COR-L47 (cell line): ENCODE results near the gene MAZ.
"Not testable (repeated sequence)": the region's sequence is repeated elsewhere in the genome, so short reads cannot be mapped to it uniquely, and the experiment has no call there.

ENCODE experiments used
- DNase-seq: peaks from one replicate; lab custom pipeline; 2025; lab: John Stamatoyannopoulos, UW

Gene MAZ

GRCh38 chr16:29806099-29806579 lies at the start of gene MAZ:
TSS of gene MAZ (plus strand) at chr16:29806529. CDS start at chr16:29806702, 173 bp downstream.
- DNase-seq = peak; percentile 85

- no peak for DNase-seq
Measured at GRCh38 chr16:29756654-29757053, 49.7 kb upstream of the MAZ start.

DNA sequence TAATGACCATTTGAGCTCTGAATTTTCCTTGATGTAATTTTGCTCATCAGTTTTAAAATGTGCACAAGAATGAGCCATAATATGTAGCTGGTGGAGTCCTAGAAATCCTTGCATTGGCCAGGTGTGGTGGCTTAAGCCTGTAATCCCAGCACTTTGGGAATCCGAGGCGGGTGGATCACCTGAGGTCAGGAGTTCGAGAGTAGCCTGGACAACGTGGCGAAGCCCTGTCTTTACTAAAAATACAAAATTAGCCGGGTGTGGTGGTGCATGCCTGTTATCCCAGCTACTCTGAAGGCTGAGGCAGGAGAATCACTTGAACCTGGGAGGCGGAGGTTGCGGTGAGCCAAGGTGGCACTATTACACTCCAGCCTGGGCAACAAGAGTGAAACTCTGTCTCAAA lies 49.2 kb upstream of the MAZ start:
- DNase-seq = not testable (repeated sequence)

- DNase-seq = no peak
Measured at GRCh38 chr16:29757950-29758466, 48.3 kb upstream of the MAZ start.

GRCh38 chr16:29760567-29761279 lies 45.6 kb upstream of the MAZ start:
- no peak for DNase-seq

DNA sequence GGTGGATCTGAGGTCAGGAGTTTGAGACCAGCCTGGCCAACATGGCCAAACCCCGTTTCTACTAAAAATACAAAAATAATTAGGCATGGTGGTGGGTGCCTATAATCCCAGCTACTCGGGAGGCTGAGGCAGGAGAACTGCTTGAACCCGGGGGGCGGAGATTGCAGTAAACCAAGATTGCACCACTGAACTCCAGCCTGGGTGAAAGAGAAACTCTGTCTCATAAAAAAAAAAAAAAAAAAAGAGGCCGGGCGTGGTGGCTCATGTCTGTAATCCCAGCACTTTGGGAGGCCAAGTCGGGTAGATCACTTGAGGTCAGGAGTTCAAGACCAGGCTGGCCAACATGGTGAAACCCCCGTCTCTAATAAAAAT lies 45.1 kb upstream of the MAZ start:
- DNase-seq = not testable (repeated sequence)

DNA sequence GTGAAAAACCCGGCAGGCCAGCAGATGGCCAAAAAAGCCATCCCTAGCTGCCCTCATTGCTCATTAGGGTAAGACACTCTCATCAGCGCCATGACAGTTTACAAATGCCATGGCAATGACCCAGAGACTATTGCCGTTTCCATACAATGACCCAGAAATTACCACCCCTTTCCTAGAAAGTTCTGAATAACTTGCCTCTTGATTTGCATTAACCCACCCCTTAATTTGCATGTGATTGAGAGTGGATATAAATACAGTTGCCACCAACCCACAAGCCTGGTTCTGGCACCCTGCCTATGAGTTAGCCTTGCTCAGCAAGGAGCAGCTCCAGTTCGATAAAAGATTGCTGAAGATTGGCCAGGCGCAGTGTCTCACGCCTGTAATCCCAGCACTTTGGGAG lies 44.4 kb upstream of the MAZ start:
- DNase-seq = no peak

GRCh38 chr16:29763326-29763725 lies 43.0 kb upstream of the MAZ start:
- no peak for DNase-seq

DNA sequence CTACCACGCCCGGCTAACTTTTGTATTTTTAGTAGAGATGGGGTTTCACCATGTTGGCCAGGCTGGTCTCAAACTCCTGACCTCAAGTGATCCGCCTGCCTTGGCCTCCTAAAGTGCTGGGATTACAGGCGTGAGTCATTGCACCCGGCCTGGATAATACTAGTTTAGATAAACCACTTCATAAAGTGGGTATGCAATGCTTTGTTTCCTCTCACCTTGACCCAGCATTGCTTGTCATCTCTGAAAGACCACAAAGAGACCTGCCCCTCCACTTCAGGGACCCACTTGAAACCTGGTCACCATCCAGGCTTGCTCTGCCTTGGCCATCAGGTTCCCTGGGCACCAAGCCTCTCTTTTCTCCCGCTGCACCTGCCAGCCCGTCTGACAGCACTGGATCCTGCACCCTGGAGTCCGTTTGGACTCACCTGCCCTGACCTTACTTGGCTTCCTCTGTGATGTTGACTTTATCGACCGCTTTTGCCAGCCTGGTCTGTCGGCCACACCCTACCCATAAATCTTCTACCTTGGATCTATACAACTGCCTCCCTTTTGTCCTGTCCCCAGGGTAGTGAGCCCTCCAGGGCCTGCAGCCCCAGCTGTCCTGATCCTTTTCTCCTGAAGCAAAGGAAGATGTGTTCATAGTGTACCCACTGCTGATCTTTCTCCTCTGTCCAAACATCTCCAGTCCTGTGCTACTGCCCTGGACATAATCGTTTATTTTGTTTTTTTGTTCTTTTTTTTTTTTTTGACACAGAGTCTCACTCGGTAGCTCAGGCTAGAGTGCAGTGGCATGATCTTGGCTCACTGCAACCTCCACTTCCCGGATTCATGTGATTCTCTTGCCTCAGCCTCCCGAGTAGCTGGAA lies 40.9 kb upstream of the MAZ start:
- DNase-seq = peak; percentile 42

GRCh38 chr16:29766571-29766970 lies 39.8 kb upstream of the MAZ start:
- no peak for DNase-seq

DNA sequence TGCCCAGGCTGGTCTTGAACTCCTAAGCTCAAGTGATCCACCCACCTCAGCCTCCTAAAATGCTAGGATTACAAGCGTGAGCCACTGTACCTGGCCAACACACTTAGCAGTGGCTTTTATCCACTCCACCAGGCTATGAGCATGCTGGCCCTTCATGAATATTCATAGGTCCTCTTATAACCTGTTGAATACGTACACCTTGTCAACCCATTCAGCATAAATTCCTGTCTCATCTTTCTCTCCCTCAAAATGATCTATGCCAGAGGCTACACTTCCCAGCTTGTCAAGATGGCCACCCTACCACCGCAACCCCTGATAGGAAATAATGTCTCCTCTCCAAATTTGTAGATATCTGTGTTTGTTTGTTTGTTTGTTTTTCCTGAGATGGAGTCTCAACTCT lies 39.3 kb upstream of the MAZ start:
- DNase-seq = no peak

GRCh38 chr16:29769507-29769906 lies 36.8 kb upstream of the MAZ start:
- no peak for DNase-seq

DNA sequence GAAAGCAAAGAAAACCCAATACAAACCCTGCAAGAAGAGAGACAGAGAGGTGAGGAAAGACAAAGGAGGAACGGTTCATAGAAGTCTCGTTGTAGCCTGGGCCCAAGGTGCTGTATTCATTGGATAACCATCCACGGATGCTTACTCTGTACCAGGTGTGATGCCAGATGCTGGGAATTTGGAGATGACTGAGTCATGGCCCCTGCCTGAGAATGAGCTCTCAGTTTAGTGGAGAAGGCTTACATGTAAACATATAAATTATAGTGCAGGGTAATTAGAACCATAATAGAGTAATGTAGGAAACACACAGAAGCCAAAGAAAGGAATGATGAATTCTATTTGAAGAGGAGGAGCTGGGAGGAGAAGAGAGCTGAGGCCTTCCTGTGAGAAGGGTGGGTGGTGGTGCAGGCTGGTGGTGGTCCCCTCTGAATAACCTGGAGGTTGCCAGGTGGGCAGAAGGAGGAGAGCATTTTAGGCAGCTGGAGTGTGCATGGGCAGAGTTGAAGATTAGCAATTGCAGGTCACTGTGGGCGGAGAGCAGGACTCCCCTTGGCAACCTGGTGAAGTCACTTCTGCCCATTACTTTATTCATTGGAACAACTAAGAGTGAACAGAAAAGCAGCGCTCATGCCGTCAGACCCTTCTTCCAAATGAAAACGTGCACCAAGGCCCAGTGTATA lies 35.9 kb upstream of the MAZ start:
- peak; percentile 66 for DNase-seq

GRCh38 chr16:29772330-29772729 lies 34.0 kb upstream of the MAZ start:
- not testable (repeated sequence) for DNase-seq

GRCh38 chr16:29774730-29775129 lies 31.6 kb upstream of the MAZ start:
- no peak for DNase-seq

- DNase-seq = no peak
Measured at GRCh38 chr16:29775742-29776408, 30.5 kb upstream of the MAZ start.

GRCh38 chr16:29777576-29778350 lies 28.6 kb upstream of the MAZ start, which contains the start of gene ZG16:
TSS of gene ZG16 (plus strand) at chr16:29778256. CDS start at chr16:29779267, 1,011 bp downstream.
- DNase-seq = no peak

DNA sequence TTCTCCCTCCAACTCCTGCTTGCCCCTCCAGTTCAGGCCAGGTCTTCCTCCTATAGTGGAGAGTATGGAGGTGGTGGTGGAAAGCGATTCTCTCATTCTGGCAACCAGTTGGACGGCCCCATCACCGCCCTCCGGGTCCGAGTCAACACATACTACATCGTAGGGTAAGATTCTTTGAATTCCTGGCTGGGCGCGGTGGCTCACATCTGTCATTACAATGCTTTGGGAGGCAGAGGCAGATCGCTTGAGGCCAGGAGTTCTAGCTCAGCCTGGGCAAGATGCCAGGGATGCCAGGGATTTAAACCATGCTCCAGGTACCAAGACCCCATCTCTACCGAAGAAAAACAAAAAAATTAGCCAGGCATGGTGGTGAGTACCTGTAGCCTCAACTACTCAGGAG lies 26.9 kb upstream of the MAZ start:
- DNase-seq = no peak

- not testable (repeated sequence) for DNase-seq
Measured at GRCh38 chr16:29783094-29783953, 23.0 kb upstream of the MAZ start.

- DNase-seq = no peak
Measured at GRCh38 chr16:29784157-29784556, 22.2 kb upstream of the MAZ start.
